NCI-H2227 treated with DMSO at 0.1 percent for 48 hours (cell line): ENCODE data around the gene SPINK5.

Experiments used
- DNase-seq: peaks from one replicate; lab custom pipeline; 2025; lab: John Stamatoyannopoulos, UW

Gene SPINK5

GRCh38 chr5:148186248-148187003 is 122.6 kb downstream of the SPINK5 start:
- DNase-seq = no peak
